Measurements from ENCODE around the gene PRR11.

- TF ChIP-seq EZH2 (IDR thresholded peaks at IDR 0.05) (no peak), POLR2AphosphoS5 (IDR thresholded peaks at IDR 0.05; ENCODE audit: borderline replicate concordance, low read depth, low read length) (no peak)
Measured at GRCh38 chr17:59131131-59131530, 24.4 kb upstream of the PRR11 start.
